ENCODE measurements around the gene UCHL5. TPM values are rescaled to one million over a fixed set of nuclear protein-coding genes. Genes with fewer than 3 reads are reported as not detected.

The UCHL5 gene
- total RNA-seq, 4 donors from 2014 or later: 27.1 to 51.4 (median 37.6) TPM

DNA sequence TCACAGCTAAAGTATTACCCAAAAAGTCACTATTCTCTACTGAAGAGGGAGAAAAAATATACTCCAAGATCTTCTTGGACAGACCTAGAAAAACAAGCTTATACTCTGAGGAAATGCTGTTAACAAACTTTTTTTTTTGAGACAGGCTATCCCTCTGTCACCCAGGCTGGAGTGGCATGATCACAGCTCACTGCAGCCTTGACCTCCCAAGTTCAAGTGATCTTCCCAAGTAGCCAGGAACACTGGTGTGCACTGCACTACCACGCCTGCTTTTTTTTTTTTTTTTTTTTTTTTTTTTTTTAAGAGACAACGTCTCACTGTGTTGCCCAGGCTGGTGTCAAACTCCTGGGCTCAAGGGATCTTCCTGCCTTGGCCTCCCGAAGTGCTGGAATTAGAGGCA, 28.7 kb upstream of the UCHL5 start:
- WGBS, 2 donors: 84 to 87% methylated on average over 1 to 2 of the region's 3 CpGs
- no peak overlapping the region for H3K27ac ChIP-seq
- no peaks in the 10 kb centered on the region for H3K27me3 ChIP-seq
- H3K4me3 ChIP-seq: no peak overlapping the region
- peaks cover 0 to 71% (median 11%) of the 10 kb centered on the region in 3 donors for H3K36me3 ChIP-seq
- no peaks in the 10 kb centered on the region for H3K9me3 ChIP-seq
- no peaks in the 10 kb centered on the region for H3K4me1 ChIP-seq
- no peak for TF ChIP-seq POLR2A (IDR thresholded peaks at IDR 0.05)
- TF ChIP-seq CTCF (IDR thresholded peaks at IDR 0.05): no peak
- DNase-seq: no peak
- intact Hi-C loops (cut with DNase I): no loop called here

DNA sequence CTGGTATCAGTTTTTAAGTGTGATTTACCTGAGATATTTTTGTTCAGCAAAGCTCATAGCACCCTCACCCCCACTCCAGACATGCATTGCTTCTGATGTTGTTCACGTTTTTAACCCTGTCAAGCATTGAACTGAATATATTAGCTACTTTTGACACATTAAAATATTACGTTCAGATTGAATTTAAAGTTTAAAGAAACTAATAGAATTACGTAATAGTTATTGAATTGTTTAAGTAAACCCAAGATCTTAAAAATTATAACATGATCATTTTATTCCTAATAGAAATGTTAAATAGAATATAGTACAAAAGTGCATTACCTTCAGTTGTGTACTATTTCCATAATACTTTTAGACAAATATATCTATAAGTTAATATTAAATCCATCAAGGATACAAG, 27.2 kb upstream of the UCHL5 start:
- intact Hi-C loops (cut with DNase I): no loop called here
- H3K36me3 ChIP-seq: peaks cover 0 to 73% (median 17%) of the 10 kb centered on the region in 3 donors
- H3K4me3 ChIP-seq: no peak overlapping the region
- H3K27me3 ChIP-seq: no peaks in the 10 kb centered on the region
- H3K4me1 ChIP-seq: no peaks in the 10 kb centered on the region
- TF ChIP-seq CTCF (IDR thresholded peaks at IDR 0.05) (no peak), POLR2A (IDR thresholded peaks at IDR 0.05) (no peak)
- DNase-seq: no peak
- no peaks in the 10 kb centered on the region for H3K9me3 ChIP-seq
- H3K27ac ChIP-seq: no peak overlapping the region
- 85 to 88% methylated on average over 3 of the region's 3 CpGs for WGBS, 2 donors

DNA sequence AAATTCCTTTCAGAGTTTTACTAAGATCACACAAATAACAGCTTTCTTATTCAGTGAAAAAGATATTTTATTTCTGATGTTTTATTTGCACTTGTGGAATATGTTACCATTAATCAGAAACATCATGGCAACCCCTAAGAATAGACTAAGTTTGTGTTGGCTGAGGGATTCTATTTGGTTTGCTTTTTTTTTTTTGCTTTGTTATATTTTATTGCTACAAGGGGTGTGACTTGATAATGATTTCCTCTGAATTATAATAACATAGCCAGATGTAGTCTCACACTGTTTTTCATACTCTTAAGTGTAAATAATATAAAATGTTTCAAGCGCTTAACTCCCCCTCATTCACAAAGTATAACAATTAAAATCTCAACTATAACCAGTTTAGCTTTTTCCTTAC, 26.1 kb upstream of the UCHL5 start:
- no peak overlapping the region for H3K4me3 ChIP-seq
- no peak for TF ChIP-seq CTCF (IDR thresholded peaks at IDR 0.05)
- TF ChIP-seq POLR2A (IDR thresholded peaks at IDR 0.05): no peak
- H3K27me3 ChIP-seq: no peaks in the 10 kb centered on the region
- intact Hi-C loops (cut with DNase I): no loop called here
- 80 to 89% methylated on average over 1 of the region's 1 CpG for WGBS, 2 donors
- H3K27ac ChIP-seq: no peak overlapping the region
- peaks cover 0 to 73% (median 17%) of the 10 kb centered on the region in 3 donors for H3K36me3 ChIP-seq
- H3K9me3 ChIP-seq: no peaks in the 10 kb centered on the region
- no peaks in the 10 kb centered on the region for H3K4me1 ChIP-seq
- no peak for DNase-seq

DNA sequence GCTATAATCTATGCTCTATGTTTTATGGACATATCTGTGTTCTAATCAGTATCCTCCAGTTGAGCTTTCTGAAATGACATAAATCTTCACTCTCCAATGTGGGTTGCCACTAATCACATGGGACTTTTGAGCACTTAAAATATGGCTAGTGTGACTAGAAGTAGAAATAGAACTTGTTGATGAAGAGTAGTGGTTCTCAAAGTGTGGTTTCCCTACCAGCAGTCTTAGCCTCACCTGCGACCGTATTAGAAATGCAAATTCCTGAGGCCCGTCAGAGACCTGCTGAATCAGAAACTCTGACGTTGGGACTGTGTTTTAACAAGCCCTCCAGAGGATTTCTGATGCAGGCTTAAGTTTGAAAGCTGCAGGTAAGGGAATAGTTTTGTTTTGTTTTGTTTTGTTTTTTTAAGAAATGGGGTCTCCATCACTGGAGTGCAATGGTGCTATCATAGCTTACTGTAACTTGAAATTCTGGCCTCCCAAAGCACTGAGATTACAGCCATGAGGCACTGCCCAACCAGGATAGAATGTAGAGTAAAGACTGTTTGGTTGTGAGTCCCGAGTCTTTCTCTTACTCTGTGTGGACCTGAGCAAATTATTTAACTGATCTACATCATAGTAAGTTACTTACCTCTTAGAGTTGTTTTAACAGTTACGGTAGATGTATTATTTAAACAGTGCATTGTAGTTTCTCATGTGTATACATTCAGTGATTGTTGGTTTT, 24.4 kb upstream of the UCHL5 start:
- Histone ChIP-seq H3K27ac (no peak overlapping the region), H3K4me1 (no peaks in the 10 kb centered on the region), H3K9me3 (no peaks in the 10 kb centered on the region), H3K36me3 (peaks cover 0 to 84% (median 17%) of the 10 kb centered on the region in 3 donors), H3K4me3 (no peak overlapping the region), H3K27me3 (no peaks in the 10 kb centered on the region)
- TF ChIP-seq CTCF (IDR thresholded peaks at IDR 0.05) (no peak), POLR2A (IDR thresholded peaks at IDR 0.05) (no peak)
- no peak for DNase-seq
- intact Hi-C loops (cut with DNase I): no loop called here
- WGBS, 2 donors: 69 to 72% methylated on average over 6 of the region's 6 CpGs

DNA sequence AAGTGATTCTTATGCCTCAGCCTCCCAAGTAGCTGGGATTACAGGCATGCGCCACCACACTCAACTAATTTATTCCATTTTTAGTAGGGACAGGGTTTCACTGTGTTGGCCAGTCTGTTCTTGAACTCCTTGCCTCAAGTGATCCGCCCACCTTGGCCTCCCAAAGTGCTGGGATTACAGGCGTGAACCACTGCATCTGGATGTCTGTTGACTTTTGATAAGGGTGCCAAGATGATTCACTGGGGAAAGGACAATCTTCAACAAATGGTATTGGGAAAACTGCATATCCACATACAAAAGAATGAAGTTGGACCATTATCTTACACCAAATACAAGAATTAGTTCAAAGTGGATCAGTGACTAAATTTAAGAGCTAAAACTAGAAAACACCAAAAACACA, 20.0 kb upstream of the UCHL5 start:
- no peaks in the 10 kb centered on the region for H3K27me3 ChIP-seq
- DNase-seq: no peak
- peaks cover 0 to 81% (median 20%) of the 10 kb centered on the region in 3 donors for H3K36me3 ChIP-seq
- TF ChIP-seq POLR2A (IDR thresholded peaks at IDR 0.05) (no peak), CTCF (IDR thresholded peaks at IDR 0.05) (no peak)
- H3K27ac ChIP-seq: no peak overlapping the region
- no peak overlapping the region for H3K4me3 ChIP-seq
- no peaks in the 10 kb centered on the region for H3K4me1 ChIP-seq
- WGBS, 2 donors: 93 to 100% methylated on average over 1 to 3 of the region's 3 CpGs
- no peaks in the 10 kb centered on the region for H3K9me3 ChIP-seq
- intact Hi-C loops (cut with DNase I): no loop called here
